Measurements from ENCODE around the gene TLCD5. TPM values are rescaled to one million over a fixed set of nuclear protein-coding genes. Genes with fewer than 3 reads are reported as not detected.
A peak's percentile ranks its signal among the peaks of the same experiment; 100 is the strongest.

The TLCD5 gene
- total RNA-seq, 4 donors from 2014 or later, result 1.4 to 3.1 (median 2.2) TPM

GRCh38 chr11:120337355-120338106 is 12.4 kb downstream of the TLCD5 start:
- peak overlapping the region; percentile 74 to 96 (median 92) for H3K4me3 ChIP-seq
- H3K36me3 ChIP-seq, result no peaks in the 10 kb centered on the region
- H3K27ac ChIP-seq, result peak overlapping the region; percentile 85 to 97 (median 92)
- no peaks in the 10 kb centered on the region for H3K9me3 ChIP-seq
- H3K27me3 ChIP-seq, result no peaks in the 10 kb centered on the region
- DNase-seq, result no peak
- TF ChIP-seq POLR2A (IDR thresholded peaks at IDR 0.05) (no peak), CTCF (IDR thresholded peaks at IDR 0.05) (no peak)
- H3K4me1 ChIP-seq, result peaks cover 0 to 38% (median 3%) of the 10 kb centered on the region in 4 donors

- H3K4me3 ChIP-seq, result peak overlapping the region in 3 of 4 donors; percentile 74 to 96 (median 94)
- TF ChIP-seq POLR2A (IDR thresholded peaks at IDR 0.05) (no peak), CTCF (IDR thresholded peaks at IDR 0.05) (no peak)
- no peak for DNase-seq
- H3K27me3 ChIP-seq, result no peaks in the 10 kb centered on the region
- H3K36me3 ChIP-seq, result no peaks in the 10 kb centered on the region
- H3K4me1 ChIP-seq, result peaks cover 0 to 40% (median 3%) of the 10 kb centered on the region in 4 donors
- no peaks in the 10 kb centered on the region for H3K9me3 ChIP-seq
- peak overlapping the region; percentile 85 to 97 (median 92) for H3K27ac ChIP-seq
Observed at GRCh38 chr11:120338107-120338933, 13.2 kb downstream of the TLCD5 start.

GRCh38 chr11:120339394-120339890 is 14.3 kb downstream of the TLCD5 start:
- H3K27ac ChIP-seq, result peak overlapping the region in 2 of 4 donors; percentile 36 to 97
- TF ChIP-seq POLR2A (IDR thresholded peaks at IDR 0.05) (no peak), CTCF (IDR thresholded peaks at IDR 0.05) (no peak)
- H3K4me1 ChIP-seq, result peaks cover 0 to 51% (median 7%) of the 10 kb centered on the region in 4 donors
- H3K4me3 ChIP-seq, result peak overlapping the region in 2 of 4 donors; percentile 7 to 96
- DNase-seq, result peak in 1 of 3 donors; percentile 47
- H3K9me3 ChIP-seq, result no peaks in the 10 kb centered on the region
- no peaks in the 10 kb centered on the region for H3K27me3 ChIP-seq
- H3K36me3 ChIP-seq, result no peaks in the 10 kb centered on the region

- Histone ChIP-seq H3K4me1 (peaks cover 0 to 56% (median 9%) of the 10 kb centered on the region in 4 donors), H3K36me3 (no peaks in the 10 kb centered on the region), H3K9me3 (no peaks in the 10 kb centered on the region), H3K4me3 (no peak overlapping the region), H3K27me3 (no peaks in the 10 kb centered on the region), H3K27ac (no peak overlapping the region)
- DNase-seq, result no peak
- TF ChIP-seq CTCF (IDR thresholded peaks at IDR 0.05) (no peak), POLR2A (IDR thresholded peaks at IDR 0.05) (no peak)
Observed at GRCh38 chr11:120340529-120340928, 15.4 kb downstream of the TLCD5 start.

GRCh38 chr11:120342226-120342625 is 17.1 kb downstream of the TLCD5 start:
- TF ChIP-seq CTCF (IDR thresholded peaks at IDR 0.05), result no peak
- no peak for TF ChIP-seq POLR2A (IDR thresholded peaks at IDR 0.05)
- Histone ChIP-seq H3K9me3 (no peaks in the 10 kb centered on the region), H3K36me3 (no peaks in the 10 kb centered on the region), H3K4me3 (no peak overlapping the region), H3K4me1 (peaks cover 0 to 63% (median 9%) of the 10 kb centered on the region in 4 donors), H3K27me3 (no peaks in the 10 kb centered on the region), H3K27ac (no peak overlapping the region)
- DNase-seq, result no peak
